ENCODE results near the gene OSBPL10. TPM values are rescaled to one million over a fixed set of nuclear protein-coding genes. Genes with fewer than 3 reads are reported as not detected.
A peak's percentile ranks its signal among the peaks of the same experiment; 100 is the strongest.
"Not testable (repeated sequence)": the region's sequence is repeated elsewhere in the genome, so short reads cannot be mapped to it uniquely, and the experiment has no call there.

OSBPL10 gene
- total RNA-seq, 1 experiment from 2014 or later: 74.7 TPM

DNA sequence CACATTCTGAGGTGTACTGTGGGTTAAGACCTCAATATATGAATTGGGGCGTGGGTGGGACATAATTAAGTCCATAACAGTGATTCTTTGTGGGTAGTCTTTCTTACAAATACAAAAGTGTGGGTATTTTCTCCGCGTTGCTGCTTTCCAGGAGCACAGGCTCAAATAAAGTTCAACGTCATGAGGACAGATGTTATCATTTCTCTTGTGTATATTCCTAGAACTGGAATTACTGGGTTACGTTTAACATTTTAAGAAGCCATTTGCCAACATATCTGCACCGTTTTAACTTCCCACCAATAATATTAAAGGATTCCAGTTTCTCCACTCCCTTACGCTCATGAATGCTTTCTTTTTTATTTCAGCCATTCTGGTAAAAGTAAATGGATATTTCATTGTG, 40.1 kb upstream of the OSBPL10 start:
- Mint-ChIP-seq H3K4me1 (ENCODE audit: low read depth, unreplicated experiment) (peaks cover 14% of the 10 kb centered on the region), H3K27ac (ENCODE audit: unreplicated experiment) (no peak overlapping the region), H3K36me3 (ENCODE audit: insufficient read depth, unreplicated experiment) (no peaks in the 10 kb centered on the region), H3K9me3 (ENCODE audit: low read depth, unreplicated experiment) (no peaks in the 10 kb centered on the region), H3K4me3 (ENCODE audit: low read depth, unreplicated experiment) (no peak overlapping the region), H3K27me3 (ENCODE audit: unreplicated experiment) (no peaks in the 10 kb centered on the region)
- no TSS peak for BruUV-seq (replicated peaks)
- TF ChIP-seq CTCF (IDR thresholded peaks at IDR 0.05; ENCODE audit: unreplicated experiment): no peak
- DNase-seq: no peak
- CTCF ChIA-PET: no interaction called here
- intact Hi-C loops (cut with micrococcal nuclease; ENCODE audit: unreplicated experiment): no loop called here

GRCh38 chr3:32018757-32019564, 37.9 kb upstream of the OSBPL10 start:
- Mint-ChIP-seq H3K9me3 (ENCODE audit: low read depth, unreplicated experiment) (no peaks in the 10 kb centered on the region), H3K27ac (ENCODE audit: unreplicated experiment) (no peak overlapping the region), H3K36me3 (ENCODE audit: insufficient read depth, unreplicated experiment) (no peaks in the 10 kb centered on the region), H3K4me3 (ENCODE audit: low read depth, unreplicated experiment) (no peak overlapping the region), H3K4me1 (ENCODE audit: low read depth, unreplicated experiment) (peaks cover 14% of the 10 kb centered on the region), H3K27me3 (ENCODE audit: unreplicated experiment) (no peaks in the 10 kb centered on the region)
- no TSS peak for BruUV-seq (replicated peaks)
- CTCF ChIA-PET: interaction anchor here (0.6 to 1.8 kb wide), 5 partner anchors 10 to 146 kb away, joined by 3 to 12 read pairs (median 3); no protein-coding TSS in a partner anchor
- intact Hi-C loops (cut with micrococcal nuclease; ENCODE audit: unreplicated experiment): loop anchor here (1.0 kb wide), 1 partner anchor 125 kb away; no protein-coding TSS in a partner anchor
- TF ChIP-seq CTCF (IDR thresholded peaks at IDR 0.05; ENCODE audit: unreplicated experiment): peak; percentile 45
- peak; percentile 10 for DNase-seq

DNA sequence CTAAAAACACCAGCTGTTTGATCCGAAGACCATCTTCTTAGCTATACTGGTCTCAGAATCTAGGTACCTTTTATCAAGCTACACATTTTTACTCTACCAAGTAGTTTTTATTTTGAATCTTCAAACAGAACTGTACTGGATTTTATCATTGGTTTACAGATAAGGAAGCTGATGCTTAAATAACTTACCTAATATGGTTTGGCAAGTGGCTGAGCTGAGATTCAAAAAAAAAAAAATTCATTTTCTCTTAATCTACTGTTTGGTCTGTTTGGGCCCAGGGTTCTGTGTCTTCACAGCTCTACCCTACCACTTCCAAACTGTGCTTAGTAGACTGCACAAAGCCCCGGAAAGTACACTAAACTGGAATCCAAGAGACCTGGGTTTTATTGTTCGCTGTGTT, 36.2 kb upstream of the OSBPL10 start:
- Mint-ChIP-seq H3K36me3 (ENCODE audit: insufficient read depth, unreplicated experiment) (no peaks in the 10 kb centered on the region), H3K9me3 (ENCODE audit: low read depth, unreplicated experiment) (peaks cover 5% of the 10 kb centered on the region), H3K4me3 (ENCODE audit: low read depth, unreplicated experiment) (no peak overlapping the region), H3K27ac (ENCODE audit: unreplicated experiment) (no peak overlapping the region), H3K4me1 (ENCODE audit: low read depth, unreplicated experiment) (peaks cover 14% of the 10 kb centered on the region), H3K27me3 (ENCODE audit: unreplicated experiment) (no peaks in the 10 kb centered on the region)
- no peak for TF ChIP-seq CTCF (IDR thresholded peaks at IDR 0.05; ENCODE audit: unreplicated experiment)
- intact Hi-C loops (cut with micrococcal nuclease; ENCODE audit: unreplicated experiment): no loop called here
- no peak for DNase-seq
- CTCF ChIA-PET: interaction anchor here (1.7 kb wide), 1 partner anchor 32 kb away, joined by 3 read pairs; no protein-coding TSS in a partner anchor
- no TSS peak for BruUV-seq (replicated peaks)

DNA sequence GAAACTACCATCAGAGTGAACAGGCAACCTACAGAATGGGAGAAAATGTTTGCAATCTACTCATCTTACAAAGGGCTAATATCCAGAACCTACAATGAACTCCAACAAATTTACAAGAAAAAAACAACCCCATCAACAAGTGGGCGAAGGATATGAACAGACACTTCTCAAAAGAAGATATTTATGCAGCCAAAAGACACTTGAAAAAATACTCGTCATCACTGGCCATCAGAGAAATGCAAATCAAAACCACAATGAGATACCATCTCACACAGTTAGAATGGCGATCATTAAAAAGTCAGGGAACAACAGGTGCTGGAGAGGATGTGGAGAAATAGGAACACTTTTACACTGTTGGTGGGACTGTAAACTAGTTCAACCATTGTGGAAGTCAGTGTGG, 34.6 kb upstream of the OSBPL10 start:
- BruUV-seq (replicated peaks); intact Hi-C loops (cut with micrococcal nuclease; ENCODE audit: unreplicated experiment): not testable (repeated sequence)

GRCh38 chr3:32010699-32011098, 29.6 kb upstream of the OSBPL10 start:
- H3K4me1 Mint-ChIP-seq (ENCODE audit: low read depth, unreplicated experiment); H3K27me3 Mint-ChIP-seq (ENCODE audit: unreplicated experiment); BruUV-seq (replicated peaks); intact Hi-C loops (cut with micrococcal nuclease; ENCODE audit: unreplicated experiment); CTCF ChIA-PET; H3K27ac Mint-ChIP-seq (ENCODE audit: unreplicated experiment); DNase-seq; H3K4me3 Mint-ChIP-seq (ENCODE audit: low read depth, unreplicated experiment); H3K36me3 Mint-ChIP-seq (ENCODE audit: insufficient read depth, unreplicated experiment): not testable (repeated sequence)
- H3K9me3 Mint-ChIP-seq (ENCODE audit: low read depth, unreplicated experiment): peaks cover 14% of the 10 kb centered on the region

More for the DNA sequence above, 34.6 kb upstream of the OSBPL10 start:
- H3K4me3 Mint-ChIP-seq (ENCODE audit: low read depth, unreplicated experiment); CTCF ChIA-PET; H3K27ac Mint-ChIP-seq (ENCODE audit: unreplicated experiment); H3K27me3 Mint-ChIP-seq (ENCODE audit: unreplicated experiment); H3K9me3 Mint-ChIP-seq (ENCODE audit: low read depth, unreplicated experiment); H3K36me3 Mint-ChIP-seq (ENCODE audit: insufficient read depth, unreplicated experiment); DNase-seq: not testable (repeated sequence)
- peaks cover 14% of the 10 kb centered on the region for H3K4me1 Mint-ChIP-seq (ENCODE audit: low read depth, unreplicated experiment)
